Neuron (in vitro differentiated cells): ENCODE measurements around the gene ZNF554.

Source experiments
- H2AFZ ChIP-seq: one replicate; pipeline ENCODE4 v1.6.1; 2013; ENCODE audit warnings: low read depth, mild to moderate bottlenecking, inconsistent platforms, low read length, moderate library complexity
- H3K27me3 ChIP-seq: one replicate; pipeline ENCODE4 v1.6.1; 2013; ENCODE audit warnings: low read length; ENCODE audit not compliant: insufficient read depth
- H3K36me3 ChIP-seq: one replicate; pipeline ENCODE4 v1.6.1; 2013; ENCODE audit warnings: low read length; ENCODE audit not compliant: insufficient read depth
- H3K4me1 ChIP-seq: one replicate; pipeline ENCODE4 v1.6.1; 2013; ENCODE audit warnings: low read length; ENCODE audit not compliant: insufficient read depth
- H3K4me3 ChIP-seq: 2 replicates; pipeline ENCODE4 v1.5.1; 2013; ENCODE audit warnings: mild to moderate bottlenecking, low read length, moderate library complexity
- H3K9me3 ChIP-seq: one replicate; pipeline ENCODE4 v1.6.1; 2013; ENCODE audit warnings: low read length

ZNF554 gene

GRCh38 chr19:2805991-2806649 lies 13.5 kb upstream of the ZNF554 start:
- no peak overlapping the region for H3K4me3 ChIP-seq
- peaks cover 5% of the 10 kb centered on the region for H3K9me3 ChIP-seq
- no peaks in the 10 kb centered on the region for H3K4me1 ChIP-seq
- H2AFZ ChIP-seq: no peak overlapping the region
- H3K36me3 ChIP-seq: peaks cover 91% of the 10 kb centered on the region
- no peaks in the 10 kb centered on the region for H3K27me3 ChIP-seq

DNA sequence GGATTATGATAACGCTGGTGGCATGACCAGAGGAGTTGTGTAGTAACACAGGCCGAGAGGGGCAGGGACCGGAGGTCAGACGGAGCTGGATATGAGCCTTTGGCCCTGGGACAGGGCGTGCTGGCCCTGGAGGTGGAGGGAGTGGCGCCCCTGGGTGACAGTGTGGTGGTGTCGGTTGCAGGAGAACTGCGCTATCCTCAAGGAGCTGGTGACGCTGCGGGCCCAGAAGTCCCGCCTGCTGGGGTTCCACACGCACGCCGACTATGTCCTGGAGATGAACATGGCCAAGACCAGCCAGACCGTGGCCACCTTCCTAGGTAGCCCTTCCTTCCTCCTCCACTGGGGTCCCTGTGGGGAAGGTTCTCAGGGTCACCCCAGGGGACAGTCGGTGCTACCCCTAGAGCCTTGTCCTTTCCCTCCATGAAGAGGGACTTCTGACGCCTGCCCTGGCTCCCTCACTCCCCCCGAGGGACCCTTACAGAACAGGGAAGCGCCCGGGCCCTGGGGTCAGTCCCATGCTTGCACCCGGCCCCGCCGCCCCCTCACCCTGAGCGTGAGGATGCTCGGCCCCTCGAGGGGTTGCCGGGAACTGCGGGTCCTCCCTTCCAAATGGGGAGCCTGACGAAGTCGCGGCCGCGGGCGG lies 12.8 kb upstream of the ZNF554 start:
- H3K4me1 ChIP-seq: no peaks in the 10 kb centered on the region
- H3K4me3 ChIP-seq: no peak overlapping the region
- no peaks in the 10 kb centered on the region for H3K27me3 ChIP-seq
- peaks cover 91% of the 10 kb centered on the region for H3K36me3 ChIP-seq
- peaks cover 2% of the 10 kb centered on the region for H3K9me3 ChIP-seq
- H2AFZ ChIP-seq: no peak overlapping the region

- Histone ChIP-seq H3K9me3 (no peaks in the 10 kb centered on the region), H3K27me3 (no peaks in the 10 kb centered on the region), H3K36me3 (peaks cover 94% of the 10 kb centered on the region), H3K4me1 (no peaks in the 10 kb centered on the region), H3K4me3 (no peak overlapping the region), H2AFZ (no peak overlapping the region)
Measured at GRCh38 chr19:2807379-2808128, 12.1 kb upstream of the ZNF554 start.

DNA sequence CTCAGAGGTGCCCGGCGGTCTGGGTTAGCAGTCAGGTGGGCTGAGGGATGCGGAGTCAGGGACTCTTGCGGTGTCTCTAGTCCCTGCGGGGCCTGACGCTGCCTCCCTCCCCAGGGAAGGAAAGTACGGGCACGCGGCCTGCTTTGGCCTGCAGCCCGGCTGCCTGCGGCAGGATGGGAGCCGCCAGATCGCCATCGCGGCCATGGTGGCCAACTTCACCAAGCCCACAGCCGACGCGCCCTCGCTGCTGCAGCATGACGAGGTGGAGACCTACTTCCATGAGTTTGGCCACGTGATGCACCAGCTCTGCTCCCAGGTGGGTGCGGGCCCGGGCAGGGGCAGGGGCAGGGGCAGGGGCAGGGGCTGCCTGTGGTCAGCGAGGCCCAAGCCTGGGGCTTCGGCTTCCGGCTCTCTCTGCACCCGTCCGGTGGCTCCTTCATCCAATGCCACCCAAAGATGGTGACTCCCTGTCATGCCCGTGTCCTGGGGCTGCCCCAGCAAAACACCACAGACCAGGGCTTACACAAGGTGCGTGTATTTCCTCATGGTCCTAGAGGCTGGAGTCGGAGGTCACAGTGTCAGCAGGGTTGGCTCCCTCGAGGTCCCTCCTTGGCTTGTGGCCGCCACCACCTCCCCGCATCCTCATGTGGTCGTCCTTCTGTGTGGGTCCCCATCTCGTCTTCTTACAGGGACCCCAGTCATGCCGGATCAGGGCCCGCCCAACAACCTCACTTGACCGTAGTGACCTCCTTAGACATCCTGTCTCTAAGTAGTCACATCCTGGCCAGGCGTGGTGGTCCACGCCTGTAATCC lies 11.3 kb upstream of the ZNF554 start:
- H3K27me3 ChIP-seq: no peaks in the 10 kb centered on the region
- H3K4me1 ChIP-seq: no peaks in the 10 kb centered on the region
- H3K36me3 ChIP-seq: peaks cover 94% of the 10 kb centered on the region
- no peaks in the 10 kb centered on the region for H3K9me3 ChIP-seq
- no peak overlapping the region for H3K4me3 ChIP-seq
- no peak overlapping the region for H2AFZ ChIP-seq

- Histone ChIP-seq H3K9me3 (no peaks in the 10 kb centered on the region), H2AFZ (no peak overlapping the region), H3K36me3 (peaks cover 90% of the 10 kb centered on the region), H3K27me3 (no peaks in the 10 kb centered on the region), H3K4me3 (no peak overlapping the region), H3K4me1 (no peaks in the 10 kb centered on the region)
Measured at GRCh38 chr19:2809387-2810140, 10.1 kb upstream of the ZNF554 start.

DNA sequence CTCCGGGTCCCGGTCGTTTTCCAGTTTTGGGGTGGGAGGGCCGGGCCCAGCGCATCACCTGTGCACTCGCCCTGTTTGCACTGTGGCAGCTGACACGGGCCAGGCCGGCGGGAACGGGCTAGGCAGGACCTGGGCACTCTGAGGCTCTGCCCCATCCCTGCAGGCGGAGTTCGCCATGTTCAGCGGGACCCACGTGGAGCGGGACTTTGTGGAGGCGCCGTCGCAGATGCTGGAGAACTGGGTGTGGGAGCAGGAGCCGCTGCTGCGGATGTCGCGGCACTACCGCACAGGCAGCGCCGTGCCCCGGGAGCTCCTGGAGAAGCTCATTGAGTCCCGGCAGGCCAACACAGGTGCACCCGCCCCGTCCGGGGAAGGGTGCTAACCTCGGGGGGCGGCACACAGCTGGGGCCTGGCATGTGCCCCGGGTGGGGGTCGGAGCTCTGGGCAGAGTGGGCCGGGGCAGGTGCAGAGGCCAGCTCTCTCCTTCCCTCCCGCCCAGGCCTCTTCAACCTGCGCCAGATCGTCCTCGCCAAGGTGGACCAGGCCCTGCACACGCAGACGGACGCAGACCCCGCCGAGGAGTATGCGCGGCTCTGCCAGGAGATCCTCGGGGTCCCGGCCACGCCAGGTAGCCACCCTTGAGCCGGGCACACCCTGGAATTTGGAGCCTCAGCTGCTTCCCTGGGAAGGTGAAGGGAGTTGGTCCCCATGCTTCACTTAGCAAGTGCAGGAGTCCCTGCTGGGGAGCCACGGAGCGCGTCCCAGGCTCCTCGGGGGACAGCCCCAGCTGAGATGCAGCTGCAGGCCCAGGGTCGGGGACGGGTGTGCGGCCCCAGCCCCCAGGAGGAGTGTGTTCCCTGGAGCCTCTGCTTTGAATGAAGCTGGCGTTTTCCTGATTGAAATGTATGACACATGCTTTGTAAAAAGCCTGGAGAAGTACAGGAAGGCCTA lies 9.3 kb upstream of the ZNF554 start:
- Histone ChIP-seq H3K4me1 (no peaks in the 10 kb centered on the region), H3K36me3 (peaks cover 86% of the 10 kb centered on the region), H2AFZ (no peak overlapping the region), H3K9me3 (no peaks in the 10 kb centered on the region), H3K27me3 (no peaks in the 10 kb centered on the region), H3K4me3 (no peak overlapping the region)

GRCh38 chr19:2811221-2811722 lies 8.4 kb upstream of the ZNF554 start:
- Histone ChIP-seq H3K27me3 (no peaks in the 10 kb centered on the region), H3K4me1 (no peaks in the 10 kb centered on the region), H2AFZ (no peak overlapping the region), H3K4me3 (no peak overlapping the region), H3K9me3 (no peaks in the 10 kb centered on the region), H3K36me3 (peaks cover 80% of the 10 kb centered on the region)

- H2AFZ ChIP-seq: no peak overlapping the region
- H3K4me1 ChIP-seq: no peaks in the 10 kb centered on the region
- H3K36me3 ChIP-seq: peaks cover 74% of the 10 kb centered on the region
- no peaks in the 10 kb centered on the region for H3K27me3 ChIP-seq
- no peak overlapping the region for H3K4me3 ChIP-seq
- no peaks in the 10 kb centered on the region for H3K9me3 ChIP-seq
Measured at GRCh38 chr19:2811735-2812413, 7.8 kb upstream of the ZNF554 start.

- Histone ChIP-seq H3K4me1 (no peaks in the 10 kb centered on the region), H3K36me3 (peaks cover 66% of the 10 kb centered on the region), H2AFZ (no peak overlapping the region), H3K27me3 (no peaks in the 10 kb centered on the region), H3K4me3 (no peak overlapping the region), H3K9me3 (no peaks in the 10 kb centered on the region)
Measured at GRCh38 chr19:2812414-2813234, 7.0 kb upstream of the ZNF554 start.

- Histone ChIP-seq H3K4me3 (no peak overlapping the region), H2AFZ (no peak overlapping the region), H3K4me1 (no peaks in the 10 kb centered on the region), H3K36me3 (peaks cover 59% of the 10 kb centered on the region), H3K9me3 (no peaks in the 10 kb centered on the region), H3K27me3 (no peaks in the 10 kb centered on the region)
Measured at GRCh38 chr19:2813235-2814160, 6.2 kb upstream of the ZNF554 start.
